ENCODE results near the gene LIME1.

The LIME1 gene

DNA sequence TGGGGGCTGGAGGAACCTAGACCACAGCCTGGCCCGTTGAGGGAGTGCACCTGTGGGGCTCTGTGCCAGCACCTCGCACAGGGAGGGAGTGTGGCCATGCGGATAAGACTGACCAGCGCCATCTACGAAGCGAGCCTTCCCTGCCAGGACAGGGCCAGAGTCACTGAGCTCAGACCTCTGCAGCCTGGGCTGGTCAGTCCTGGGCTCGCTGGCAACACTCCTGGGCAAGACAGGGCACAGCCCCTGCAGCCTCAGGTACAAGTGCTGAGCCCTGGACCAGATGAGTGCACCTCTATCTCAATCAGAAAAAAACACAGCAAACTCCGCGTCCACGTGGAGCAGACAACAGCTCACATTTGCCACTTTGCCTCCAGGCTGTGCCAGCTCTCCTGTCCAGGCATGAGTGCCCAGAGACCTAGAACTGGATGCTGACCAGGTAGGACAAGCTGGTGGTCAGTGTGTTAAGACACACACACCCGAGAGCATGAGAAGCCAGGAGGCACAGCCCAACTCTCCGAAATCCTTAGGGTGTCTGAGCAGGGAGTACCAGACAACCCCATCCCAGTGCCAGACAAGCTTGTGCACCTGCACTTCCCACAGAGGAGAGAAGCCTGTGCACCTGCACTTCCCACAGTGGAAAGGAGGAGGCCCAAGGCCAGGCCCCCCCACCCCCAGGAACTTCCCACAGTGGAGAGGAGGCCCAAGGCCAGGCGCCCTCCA lies 33.6 kb upstream of the LIME1 start:
- no peak overlapping the region for H3K27ac Mint-ChIP-seq
- no peak overlapping the region for H3K4me3 Mint-ChIP-seq
- peaks cover 8% of the 10 kb centered on the region for H3K36me3 Mint-ChIP-seq
- H3K27me3 Mint-ChIP-seq: no peaks in the 10 kb centered on the region
- H3K4me1 Mint-ChIP-seq: peaks cover 25% of the 10 kb centered on the region
- no peaks in the 10 kb centered on the region for H3K9me3 Mint-ChIP-seq

DNA sequence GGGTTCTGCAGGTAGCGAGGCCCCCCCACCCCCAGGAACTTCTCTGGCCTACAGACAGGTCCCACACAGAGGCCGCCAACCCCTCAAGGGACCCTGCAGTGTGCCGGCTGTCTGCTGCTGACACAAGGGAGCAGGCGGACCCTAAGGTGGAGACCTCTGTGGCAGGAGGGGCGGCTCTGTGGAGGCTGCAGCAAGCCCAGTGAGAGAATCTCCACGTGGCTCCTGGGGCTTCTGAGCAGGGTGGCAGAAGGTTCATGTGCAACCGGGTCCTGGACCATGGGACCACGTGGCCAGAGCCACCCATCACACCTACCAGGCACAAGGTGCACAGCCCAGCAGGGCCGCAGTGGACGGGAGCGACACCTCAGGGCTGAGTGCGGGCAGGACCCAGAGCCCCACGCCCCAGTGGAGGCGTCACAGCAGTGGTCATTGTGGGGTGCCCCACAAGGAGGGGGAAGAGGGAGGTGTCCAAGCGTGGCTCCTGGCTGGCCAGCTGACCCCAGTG lies 32.9 kb upstream of the LIME1 start:
- no peaks in the 10 kb centered on the region for H3K9me3 Mint-ChIP-seq
- H3K4me1 Mint-ChIP-seq: peaks cover 26% of the 10 kb centered on the region
- no peaks in the 10 kb centered on the region for H3K27me3 Mint-ChIP-seq
- H3K27ac Mint-ChIP-seq: no peak overlapping the region
- H3K36me3 Mint-ChIP-seq: peaks cover 8% of the 10 kb centered on the region
- no peak overlapping the region for H3K4me3 Mint-ChIP-seq

DNA sequence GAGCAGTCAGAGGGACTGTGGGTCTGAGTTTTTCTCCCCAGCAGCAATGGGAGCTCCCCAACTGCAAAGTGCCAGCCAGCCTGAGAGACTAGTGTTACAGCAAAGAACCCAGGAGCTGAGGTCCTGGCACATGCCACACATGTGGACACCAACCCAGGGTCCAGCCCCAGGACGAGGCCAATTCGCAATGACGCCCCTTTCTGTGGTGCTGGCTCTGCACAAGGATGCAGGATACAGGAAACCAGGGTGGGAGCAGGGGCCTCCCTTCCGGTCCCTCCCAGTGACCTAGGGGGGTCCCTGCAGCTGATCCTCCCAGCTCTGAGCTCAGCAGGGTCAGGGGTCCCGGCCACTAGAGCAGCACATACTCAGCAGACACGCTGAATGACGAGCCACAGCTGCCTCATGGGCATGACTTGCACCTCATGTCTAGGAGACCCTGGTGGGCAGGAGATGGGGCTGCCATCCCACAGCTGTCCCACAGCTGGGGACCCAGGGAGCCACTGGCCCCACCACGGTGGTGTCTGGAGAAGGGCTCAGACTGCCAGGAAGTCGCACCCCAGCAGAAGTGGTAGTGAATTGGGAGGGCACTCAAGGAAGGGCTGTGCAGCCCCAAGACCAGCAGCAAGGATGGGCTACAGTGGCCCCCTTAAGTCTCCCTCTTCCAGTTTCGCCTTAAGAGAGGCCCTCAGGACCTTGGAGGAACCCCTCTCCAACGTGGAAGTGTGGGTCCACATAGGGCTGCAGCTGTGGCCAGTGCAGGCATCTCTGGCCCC lies 32.3 kb upstream of the LIME1 start:
- H3K4me3 Mint-ChIP-seq: no peak overlapping the region
- H3K27ac Mint-ChIP-seq: no peak overlapping the region
- H3K27me3 Mint-ChIP-seq: no peaks in the 10 kb centered on the region
- peaks cover 8% of the 10 kb centered on the region for H3K36me3 Mint-ChIP-seq
- no peaks in the 10 kb centered on the region for H3K9me3 Mint-ChIP-seq
- H3K4me1 Mint-ChIP-seq: peaks cover 31% of the 10 kb centered on the region

DNA sequence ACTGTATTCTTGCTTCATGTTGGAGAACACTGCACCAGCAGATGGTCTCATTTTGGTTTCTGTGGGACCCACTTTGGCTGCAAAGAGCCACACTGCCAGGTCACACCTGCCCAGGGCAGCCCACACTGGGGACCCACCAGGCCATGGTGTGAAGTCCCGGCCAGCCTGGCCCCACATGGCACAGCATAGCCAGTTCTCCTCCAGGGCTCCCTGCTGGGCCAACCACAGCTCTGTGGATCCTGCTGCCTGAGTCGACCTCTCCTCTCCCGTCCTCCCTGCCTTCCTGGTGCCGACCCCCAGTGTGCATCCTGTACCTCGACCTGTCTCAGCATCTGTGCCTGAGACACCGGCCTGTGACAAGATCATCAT lies 31.7 kb upstream of the LIME1 start:
- peaks cover 8% of the 10 kb centered on the region for H3K36me3 Mint-ChIP-seq
- H3K9me3 Mint-ChIP-seq: no peaks in the 10 kb centered on the region
- no peaks in the 10 kb centered on the region for H3K27me3 Mint-ChIP-seq
- H3K4me3 Mint-ChIP-seq: no peak overlapping the region
- H3K4me1 Mint-ChIP-seq: peaks cover 31% of the 10 kb centered on the region
- H3K27ac Mint-ChIP-seq: peak overlapping the region; percentile 78

DNA sequence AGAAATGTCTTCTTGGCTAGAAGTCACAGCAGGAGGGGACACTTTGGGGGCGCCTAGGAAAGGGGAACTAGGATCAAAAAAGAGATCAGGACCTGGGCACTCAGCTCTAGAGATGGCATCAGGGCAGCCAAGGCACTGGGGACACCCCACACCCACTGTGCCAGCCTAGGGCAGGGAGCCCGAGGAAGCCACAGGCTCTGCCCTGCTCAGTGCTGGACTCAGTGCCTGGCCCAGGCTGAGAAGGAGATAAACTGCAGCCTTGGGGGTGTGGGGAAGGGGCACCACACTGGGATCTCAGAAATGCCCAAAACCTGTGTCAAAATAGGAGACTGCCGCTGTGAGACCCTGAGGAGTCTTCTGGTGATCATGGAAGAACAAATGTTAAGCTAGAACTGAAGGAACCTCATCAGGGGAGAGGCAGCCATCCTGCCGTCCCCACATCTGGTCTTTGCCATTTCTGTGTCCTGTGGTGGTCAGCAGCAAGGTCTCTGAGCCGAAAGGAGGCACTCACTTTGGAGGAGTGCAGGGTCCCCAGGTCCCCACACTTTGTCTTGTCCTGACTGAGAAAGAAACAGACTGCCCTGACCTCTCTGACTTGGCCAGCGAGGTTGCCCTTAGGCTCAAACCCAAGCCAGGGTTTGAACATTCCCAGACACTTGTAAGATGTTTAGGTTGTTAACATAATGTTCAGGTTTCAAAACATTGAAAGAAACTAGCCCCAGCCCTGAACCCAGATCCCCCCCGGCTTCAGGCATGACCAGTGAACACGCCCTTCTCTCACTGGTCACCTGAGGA lies 31.0 kb upstream of the LIME1 start:
- no peaks in the 10 kb centered on the region for H3K9me3 Mint-ChIP-seq
- H3K36me3 Mint-ChIP-seq: peaks cover 9% of the 10 kb centered on the region
- no peaks in the 10 kb centered on the region for H3K27me3 Mint-ChIP-seq
- peak overlapping the region; percentile 78 for H3K27ac Mint-ChIP-seq
- peak overlapping the region; percentile 27 for H3K4me3 Mint-ChIP-seq
- peaks cover 33% of the 10 kb centered on the region for H3K4me1 Mint-ChIP-seq

DNA sequence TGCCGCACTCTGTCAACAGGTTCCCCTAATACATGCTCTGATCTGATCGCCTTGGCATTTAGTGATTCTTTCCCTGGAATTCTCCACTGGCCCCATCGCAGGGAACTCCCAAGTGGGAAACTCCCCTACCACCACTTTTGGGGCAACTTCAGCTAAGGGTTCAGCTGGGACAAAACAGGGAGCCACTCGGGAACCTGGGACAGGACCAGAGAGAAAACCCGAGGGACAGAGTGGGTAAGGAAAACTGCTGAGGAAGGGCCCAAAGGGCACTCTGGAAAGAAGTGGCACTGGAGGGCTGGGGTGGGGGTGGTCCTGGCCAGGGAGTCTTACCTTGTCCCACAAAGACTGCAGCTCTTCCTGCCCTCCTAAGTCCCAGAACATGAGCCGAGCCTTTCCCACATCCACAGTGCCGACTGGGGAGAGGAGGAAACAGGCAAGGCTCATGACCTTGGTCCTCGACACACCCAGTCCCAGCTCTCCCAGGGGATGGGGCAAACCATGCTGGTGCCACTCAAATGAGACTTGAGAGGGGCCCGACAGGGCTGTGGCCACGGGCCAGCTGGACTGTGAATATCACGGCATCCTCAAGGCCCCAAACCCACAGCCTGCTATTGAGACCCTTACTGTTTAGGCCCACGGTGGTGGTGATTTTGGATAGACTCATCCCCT lies 30.3 kb upstream of the LIME1 start:
- Mint-ChIP-seq H3K27me3 (no peaks in the 10 kb centered on the region), H3K4me3 (peak overlapping the region; percentile 91), H3K4me1 (peaks cover 39% of the 10 kb centered on the region), H3K27ac (peak overlapping the region; percentile 89), H3K9me3 (no peaks in the 10 kb centered on the region), H3K36me3 (peaks cover 16% of the 10 kb centered on the region)

DNA sequence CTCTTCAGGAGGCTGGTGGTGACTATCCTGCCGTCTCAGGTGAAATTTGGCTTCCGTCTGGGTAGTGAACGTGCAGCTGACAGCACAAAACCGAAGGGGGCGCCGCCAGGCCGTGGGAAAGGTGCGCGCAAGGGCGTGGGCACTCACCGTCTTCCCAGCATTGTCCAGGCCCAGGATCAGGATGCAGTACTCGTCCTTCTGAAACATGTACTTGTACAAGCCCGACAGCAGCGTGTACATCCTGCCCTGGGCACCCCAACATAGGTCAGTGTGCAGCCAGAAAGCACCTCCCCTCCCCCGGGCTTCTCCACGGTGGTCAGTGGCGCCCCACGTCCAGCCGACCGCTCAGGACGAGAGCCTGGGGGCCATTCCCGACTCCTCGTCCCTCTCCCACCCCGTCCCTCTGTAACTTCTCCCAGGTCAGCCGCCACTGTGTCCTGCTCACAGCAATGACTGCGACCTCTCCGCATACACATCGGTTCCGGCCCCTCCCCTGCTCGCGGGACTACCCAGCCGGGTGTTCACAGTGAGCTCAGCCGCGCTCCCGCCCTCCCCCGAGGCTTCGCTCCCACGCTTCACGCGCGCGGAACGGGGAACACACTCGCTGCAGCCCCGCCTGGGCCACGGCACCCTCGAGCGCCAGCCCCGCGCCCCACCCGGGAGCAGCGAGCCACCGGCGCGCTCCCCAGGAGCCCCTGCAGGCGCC lies 29.5 kb upstream of the LIME1 start:
- peaks cover 45% of the 10 kb centered on the region for H3K4me1 Mint-ChIP-seq
- H3K36me3 Mint-ChIP-seq: peaks cover 18% of the 10 kb centered on the region
- peak overlapping the region; percentile 89 for H3K27ac Mint-ChIP-seq
- H3K27me3 Mint-ChIP-seq: no peaks in the 10 kb centered on the region
- H3K4me3 Mint-ChIP-seq: peak overlapping the region; percentile 91
- H3K9me3 Mint-ChIP-seq: no peaks in the 10 kb centered on the region

DNA sequence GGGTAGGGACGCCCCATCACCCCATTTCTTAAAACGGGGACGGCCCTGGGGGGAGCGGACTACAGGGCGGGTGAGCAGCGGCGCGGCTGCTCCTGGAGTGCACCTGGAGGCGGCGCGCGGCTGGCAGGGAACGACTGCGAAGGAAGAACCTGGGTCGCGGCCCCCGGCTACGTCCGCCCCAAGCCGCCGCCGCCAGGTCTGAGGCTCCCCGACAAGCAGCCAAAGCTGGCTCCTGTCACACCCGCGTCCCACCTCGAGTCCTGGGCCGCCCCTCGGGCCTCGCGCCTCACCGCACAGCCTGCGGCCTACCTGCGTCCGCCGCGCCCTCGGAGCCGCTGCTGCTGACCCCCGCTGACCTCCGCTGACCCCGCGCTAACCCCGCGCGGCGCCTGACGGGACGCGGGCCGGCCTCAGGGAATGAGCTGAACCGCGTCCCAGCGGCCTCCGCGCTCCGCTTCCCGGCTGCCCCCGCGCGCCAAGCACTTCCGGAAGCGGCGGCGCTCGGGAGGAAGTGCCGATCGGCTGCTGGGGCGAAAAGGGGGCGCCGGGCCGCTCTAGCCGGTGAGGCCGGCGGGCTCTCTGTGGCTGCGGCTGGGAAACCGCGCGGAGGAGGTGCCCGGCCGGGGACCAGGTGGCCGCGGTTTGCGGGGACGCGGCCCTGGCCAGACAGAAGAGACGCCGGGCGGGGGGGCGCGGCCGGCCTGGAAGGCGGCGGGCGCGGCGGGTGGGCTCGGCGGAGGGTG lies 28.7 kb upstream of the LIME1 start, which contains the start of the genes ARFRP1 and ZGPAT:
ARFRP1 (minus strand) TSS at position 419 of the 743 bp plus-strand sequence. CDS start 885 bp downstream, outside the sequence.
ZGPAT (plus strand) TSS at position 482 of the 743 bp plus-strand sequence. CDS start 542 bp downstream, outside the sequence.
- Mint-ChIP-seq H3K36me3 (peaks cover 23% of the 10 kb centered on the region), H3K9me3 (no peaks in the 10 kb centered on the region), H3K27ac (peak within 1 kb of the TSS; percentile 89), H3K4me1 (peaks cover 52% of the 10 kb centered on the region), H3K4me3 (peak within 1 kb of the TSS; percentile 91), H3K27me3 (no peaks in the 10 kb centered on the region)

DNA sequence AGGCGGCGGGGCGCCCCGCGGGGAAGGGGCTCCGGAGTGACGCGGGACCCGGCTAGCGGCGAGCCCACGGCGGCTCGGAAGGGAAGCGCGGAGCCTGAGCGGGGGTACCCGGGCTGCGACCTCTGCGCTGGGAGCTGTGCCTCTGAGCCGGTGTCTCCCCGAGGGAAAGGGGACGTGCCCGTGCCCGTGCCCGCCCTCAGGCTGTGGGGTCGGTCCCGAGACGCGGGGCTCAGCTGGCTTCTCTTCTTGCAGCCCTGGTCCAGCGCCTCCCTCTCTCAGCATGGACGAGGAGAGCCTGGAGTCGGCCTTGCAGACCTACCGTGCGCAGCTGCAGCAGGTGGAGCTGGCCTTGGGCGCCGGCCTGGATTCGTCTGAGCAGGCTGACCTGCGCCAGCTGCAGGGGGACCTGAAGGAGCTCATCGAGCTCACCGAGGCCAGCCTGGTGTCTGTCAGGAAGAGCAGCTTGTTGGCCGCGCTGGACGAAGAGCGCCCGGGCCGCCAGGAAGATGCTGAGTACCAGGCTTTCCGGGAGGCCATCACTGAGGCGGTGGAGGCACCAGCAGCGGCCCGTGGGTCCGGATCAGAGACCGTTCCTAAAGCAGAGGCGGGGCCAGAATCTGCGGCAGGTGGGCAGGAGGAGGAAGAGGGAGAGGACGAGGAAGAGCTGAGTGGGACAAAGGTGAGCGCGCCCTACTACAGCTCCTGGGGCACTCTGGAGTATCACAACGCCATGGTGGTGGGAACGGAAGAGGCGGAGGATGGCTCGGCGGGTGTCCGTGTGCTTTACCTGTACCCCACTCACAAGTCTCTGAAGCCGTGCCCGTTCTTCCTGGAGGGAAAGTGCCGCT lies 27.9 kb upstream of the LIME1 start:
- Mint-ChIP-seq H3K27ac (peak overlapping the region; percentile 17), H3K27me3 (no peaks in the 10 kb centered on the region), H3K4me3 (peak overlapping the region; percentile 86), H3K36me3 (peaks cover 25% of the 10 kb centered on the region), H3K9me3 (no peaks in the 10 kb centered on the region), H3K4me1 (peaks cover 56% of the 10 kb centered on the region)

DNA sequence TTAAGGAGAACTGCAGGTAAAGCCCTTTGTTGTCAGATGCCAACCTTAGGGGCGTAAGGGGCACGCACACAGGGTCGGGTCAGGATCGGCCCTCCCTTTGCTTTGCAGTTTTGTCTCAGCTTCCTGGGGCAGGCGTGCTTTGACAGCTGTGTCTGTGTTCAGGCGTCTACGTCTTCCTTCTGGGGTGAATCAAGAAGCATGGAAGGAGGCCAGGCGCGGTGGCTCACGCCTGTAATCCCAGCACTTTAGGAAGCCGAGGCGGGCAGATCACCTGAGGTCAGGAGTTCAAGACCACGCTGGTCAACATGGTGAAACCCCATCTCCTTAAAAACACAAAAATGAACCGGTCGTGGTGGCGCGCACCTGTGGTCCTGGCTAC lies 27.3 kb upstream of the LIME1 start:
- peak overlapping the region; percentile 86 for H3K4me3 Mint-ChIP-seq
- H3K9me3 Mint-ChIP-seq: no peaks in the 10 kb centered on the region
- H3K27me3 Mint-ChIP-seq: no peaks in the 10 kb centered on the region
- H3K4me1 Mint-ChIP-seq: peaks cover 59% of the 10 kb centered on the region
- H3K27ac Mint-ChIP-seq: no peak overlapping the region
- H3K36me3 Mint-ChIP-seq: peaks cover 28% of the 10 kb centered on the region

DNA sequence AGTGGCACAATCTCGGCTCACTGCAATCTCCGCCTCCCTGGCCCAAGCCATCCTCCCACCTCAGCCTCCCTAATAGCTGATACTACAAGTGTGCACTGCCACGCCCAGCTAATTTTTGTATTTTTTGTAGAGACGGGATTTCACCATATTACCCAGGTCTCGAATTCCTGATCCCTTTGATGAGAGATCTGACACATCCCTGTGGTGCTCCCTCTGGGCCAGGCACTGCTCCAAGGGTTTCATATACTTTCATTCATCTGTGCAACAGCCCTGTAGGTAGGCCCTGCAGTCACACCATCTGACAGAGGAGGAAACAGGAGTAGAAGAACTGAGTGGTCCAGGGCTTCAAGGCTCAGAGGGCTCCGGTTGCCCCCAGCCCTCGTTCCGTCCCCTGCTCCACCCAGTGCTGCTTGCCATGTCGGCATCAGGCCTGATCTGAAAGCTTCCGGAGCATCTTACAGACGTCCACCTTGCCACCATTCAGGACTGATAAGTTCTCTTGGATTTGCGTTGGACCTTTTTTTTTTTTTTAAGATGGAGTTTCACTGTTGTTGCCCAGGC lies 25.3 kb upstream of the LIME1 start:
- Mint-ChIP-seq H3K27ac (no peak overlapping the region), H3K27me3 (no peaks in the 10 kb centered on the region), H3K36me3 (peaks cover 37% of the 10 kb centered on the region), H3K9me3 (no peaks in the 10 kb centered on the region), H3K4me3 (peak overlapping the region; percentile 76), H3K4me1 (peaks cover 59% of the 10 kb centered on the region)

DNA sequence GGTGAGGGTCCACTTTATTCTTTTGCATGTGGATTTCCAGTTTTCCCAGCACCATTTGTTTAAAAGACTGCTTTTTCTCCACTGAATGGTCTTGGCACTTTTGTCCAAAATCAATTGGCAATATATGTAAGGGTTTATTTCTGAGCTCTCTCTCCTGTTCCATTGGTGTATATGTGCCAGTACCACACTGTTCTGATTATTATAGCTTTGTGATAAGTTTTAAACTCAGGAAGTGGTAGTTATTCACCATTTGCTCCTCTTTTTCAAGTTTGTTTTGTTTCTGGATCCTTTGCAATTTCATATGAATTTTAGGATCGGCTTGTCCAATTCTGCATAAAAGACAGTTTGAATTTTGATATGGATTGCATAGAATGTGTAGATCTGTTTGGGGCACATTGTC lies 24.3 kb upstream of the LIME1 start:
- Mint-ChIP-seq H3K9me3 (no peaks in the 10 kb centered on the region), H3K27ac (no peak overlapping the region), H3K4me1 (peaks cover 60% of the 10 kb centered on the region), H3K4me3 (peak overlapping the region; percentile 31), H3K36me3 (peaks cover 37% of the 10 kb centered on the region), H3K27me3 (no peaks in the 10 kb centered on the region)

DNA sequence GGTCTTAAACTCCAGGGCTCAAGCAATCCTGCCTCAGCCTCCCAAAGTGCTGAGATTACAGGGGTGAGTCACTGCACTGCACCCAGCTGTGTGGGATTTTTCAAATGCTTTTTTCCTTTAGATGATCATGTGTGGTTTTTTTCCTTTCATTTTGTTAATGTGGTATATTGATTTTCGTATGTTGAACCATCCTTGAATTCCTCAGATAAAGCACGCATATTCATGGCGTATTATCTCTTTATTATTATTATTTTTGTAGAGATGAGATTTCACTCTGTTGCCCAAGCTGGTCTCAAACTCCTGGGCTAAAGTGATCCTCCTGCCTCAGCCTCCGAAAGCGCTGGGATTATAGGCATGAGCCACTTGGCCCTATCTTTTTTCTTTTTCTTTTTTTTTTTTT lies 21.6 kb upstream of the LIME1 start:
- Mint-ChIP-seq H3K27ac (no peak overlapping the region), H3K27me3 (no peaks in the 10 kb centered on the region), H3K4me3 (no peak overlapping the region), H3K36me3 (peaks cover 48% of the 10 kb centered on the region), H3K4me1 (peaks cover 60% of the 10 kb centered on the region), H3K9me3 (peaks cover 7% of the 10 kb centered on the region)

Measured in activated naive CD4-positive, alpha-beta T cell treated with anti-CD3 and anti-CD28 coated beads, Interleukin-2, amount 50 U/mL, for 24 hours (primary cell).